Measurements from ENCODE around the gene ACTRT3.

The ACTRT3 gene

DNA sequence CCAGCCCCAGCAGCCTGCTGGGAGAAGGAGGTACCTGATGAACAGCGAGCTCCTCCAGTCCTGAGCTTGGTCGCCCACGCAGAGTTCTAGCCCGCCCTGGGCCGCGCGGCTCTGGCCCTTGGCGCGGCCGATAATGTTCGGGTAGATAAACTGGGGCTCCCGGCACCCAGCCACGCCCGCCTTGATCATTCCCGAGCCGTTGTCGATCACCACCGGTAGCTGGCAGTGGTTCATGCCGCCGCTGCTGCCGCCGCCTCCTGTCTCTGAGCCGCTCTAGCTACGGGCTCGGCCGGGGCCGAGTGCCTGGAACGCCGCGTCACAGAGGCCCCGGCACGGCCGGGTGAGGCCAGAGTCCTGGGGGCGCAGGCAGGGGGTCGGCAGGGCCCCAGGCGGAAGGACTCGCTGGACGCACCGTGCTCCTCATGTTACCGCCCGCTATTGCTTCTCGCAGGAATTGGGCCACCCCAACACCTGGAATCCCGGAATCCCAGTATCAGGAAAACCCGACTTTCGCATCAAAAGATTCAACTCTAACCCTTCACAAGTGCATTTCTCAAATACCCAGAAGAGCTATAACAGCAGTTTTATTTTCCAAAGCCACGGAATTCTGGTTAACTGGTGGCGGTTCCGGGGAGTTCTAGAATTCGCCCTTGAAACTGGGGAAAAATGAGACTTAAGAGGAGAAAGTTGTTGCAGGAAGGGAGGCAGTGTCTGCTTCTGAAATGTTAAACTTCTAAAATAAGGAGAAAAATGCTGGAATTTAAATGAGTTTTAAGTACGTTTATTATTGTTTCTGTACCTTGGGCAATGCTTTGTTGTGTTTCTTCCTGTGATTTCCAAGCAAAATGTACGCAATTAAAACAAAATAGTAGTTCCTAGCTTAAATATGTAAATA lies at the start of gene ACTRT3:
TSS of gene ACTRT3 (minus strand) at position 275 of the 895 bp plus-strand sequence. CDS start at position 234, 41 bp downstream.
- Mint-ChIP-seq H3K36me3 (peaks cover 2% of the 10 kb centered on the region), H3K4me1 (peaks cover 29% of the 10 kb centered on the region), H3K4me3 (peak within 1 kb of the TSS; percentile 92), H3K27me3 (no peaks in the 10 kb centered on the region), H3K9me3 (peaks cover 4% of the 10 kb centered on the region), H3K27ac (peak within 1 kb of the TSS; percentile 85)

- H3K36me3 Mint-ChIP-seq, result peaks cover 2% of the 10 kb centered on the region
- no peak overlapping the region for H3K27ac Mint-ChIP-seq
- peaks cover 11% of the 10 kb centered on the region for H3K4me1 Mint-ChIP-seq
- H3K27me3 Mint-ChIP-seq, result peaks cover 12% of the 10 kb centered on the region
- no peak overlapping the region for H3K4me3 Mint-ChIP-seq
- peaks cover 15% of the 10 kb centered on the region for H3K9me3 Mint-ChIP-seq
Measured at GRCh38 chr3:169818316-169818715, 49.0 kb upstream of the ACTRT3 start.

- Mint-ChIP-seq H3K36me3 (peaks cover 2% of the 10 kb centered on the region), H3K9me3 (peaks cover 15% of the 10 kb centered on the region), H3K27ac (no peak overlapping the region), H3K27me3 (peaks cover 5% of the 10 kb centered on the region), H3K4me3 (no peak overlapping the region), H3K4me1 (peaks cover 25% of the 10 kb centered on the region)
Measured at GRCh38 chr3:169815590-169816150, 46.3 kb upstream of the ACTRT3 start.

- H3K4me3 Mint-ChIP-seq, result peak overlapping the region; percentile 88
- peaks cover 2% of the 10 kb centered on the region for H3K36me3 Mint-ChIP-seq
- peaks cover 15% of the 10 kb centered on the region for H3K9me3 Mint-ChIP-seq
- H3K27me3 Mint-ChIP-seq, result peaks cover 4% of the 10 kb centered on the region
- H3K27ac Mint-ChIP-seq, result peak overlapping the region; percentile 78
- peaks cover 28% of the 10 kb centered on the region for H3K4me1 Mint-ChIP-seq
Measured at GRCh38 chr3:169813757-169814517, 44.6 kb upstream of the ACTRT3 start.

DNA sequence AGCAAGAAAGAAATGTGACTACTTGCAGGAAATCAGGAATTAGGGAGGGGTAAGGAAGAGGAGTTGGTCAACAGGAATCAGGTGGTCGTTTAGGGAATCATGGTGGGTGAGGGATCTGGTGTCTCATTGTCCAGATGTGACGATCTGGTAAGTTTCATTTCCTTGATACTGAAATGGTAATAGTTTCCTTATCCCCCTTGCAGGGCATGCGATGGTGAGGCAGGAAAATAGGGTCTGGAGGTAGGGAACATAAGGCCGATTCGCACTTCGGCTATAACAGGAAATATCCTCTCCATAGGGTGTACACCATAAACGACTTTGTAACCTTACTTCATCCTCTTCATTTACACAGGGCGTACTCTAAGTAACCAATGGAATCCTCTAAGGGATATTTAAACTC lies 43.9 kb upstream of the ACTRT3 start:
- Mint-ChIP-seq H3K27me3 (peaks cover 3% of the 10 kb centered on the region), H3K9me3 (peaks cover 15% of the 10 kb centered on the region), H3K27ac (peak overlapping the region; percentile 78), H3K4me3 (peak overlapping the region; percentile 88), H3K4me1 (peaks cover 28% of the 10 kb centered on the region), H3K36me3 (peaks cover 2% of the 10 kb centered on the region)

DNA sequence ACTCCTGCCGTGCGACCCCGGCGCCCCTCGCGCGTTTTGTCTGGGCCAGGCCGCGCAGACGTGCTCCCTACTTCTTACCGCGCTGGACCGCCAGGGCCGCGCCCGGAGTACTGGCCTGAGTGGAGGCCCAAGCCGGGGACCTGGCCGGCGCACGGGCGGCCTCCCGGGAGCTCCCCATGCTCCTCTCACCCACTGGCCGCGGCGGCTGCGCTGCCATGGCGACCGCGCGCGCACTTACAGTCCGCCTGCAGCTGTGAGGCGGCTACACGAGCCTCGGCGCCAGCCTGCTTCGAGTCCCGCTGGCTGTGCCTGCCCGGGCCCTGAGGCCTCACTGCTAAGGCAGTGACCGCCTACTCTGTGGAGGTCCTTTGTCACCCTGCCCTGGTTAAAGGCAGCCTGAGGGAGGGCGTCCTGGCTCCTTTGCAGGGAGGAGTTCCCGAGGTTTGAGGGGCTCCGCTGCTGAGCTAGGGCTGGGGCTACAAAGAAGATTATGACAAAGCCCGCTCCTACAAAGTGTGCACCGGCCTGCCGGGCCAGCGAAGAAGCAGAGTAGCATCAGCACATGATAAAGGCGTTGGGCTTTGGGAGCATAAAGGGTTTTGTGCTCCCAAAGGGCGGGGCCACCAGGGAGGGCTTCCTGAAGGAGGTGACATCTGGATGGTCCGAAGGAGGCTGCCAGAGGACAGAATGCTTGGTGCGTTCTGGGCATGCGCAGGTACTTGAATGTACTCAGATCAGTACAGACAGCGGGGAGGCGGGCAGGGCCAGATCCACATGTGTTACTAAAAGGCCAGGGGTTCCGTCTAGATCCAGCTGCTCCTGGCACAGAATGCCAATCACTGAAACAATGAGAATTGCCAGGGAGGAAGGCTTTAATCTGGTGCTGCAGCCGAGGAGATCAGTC lies 43.2 kb upstream of the ACTRT3 start, which contains the start of the genes LRRC34 and LRRIQ4:
TSS of gene LRRC34 (minus strand) at position 573 of the 904 bp plus-strand sequence. CDS start at position 217, 356 bp downstream.
TSS of gene LRRIQ4 (plus strand) at position 539 of the 904 bp plus-strand sequence. CDS start 9,052 bp downstream, outside the sequence.
- Mint-ChIP-seq H3K4me3 (peak within 1 kb of the TSS; percentile 88), H3K4me1 (peaks cover 28% of the 10 kb centered on the region), H3K9me3 (peaks cover 15% of the 10 kb centered on the region), H3K27ac (peak within 1 kb of the TSS; percentile 78), H3K27me3 (no peaks in the 10 kb centered on the region), H3K36me3 (peaks cover 2% of the 10 kb centered on the region)

- Mint-ChIP-seq H3K36me3 (peaks cover 2% of the 10 kb centered on the region), H3K27ac (peak overlapping the region; percentile 19), H3K4me1 (peaks cover 28% of the 10 kb centered on the region), H3K9me3 (peaks cover 15% of the 10 kb centered on the region), H3K4me3 (peak overlapping the region; percentile 88), H3K27me3 (no peaks in the 10 kb centered on the region)
Measured at GRCh38 chr3:169811631-169812331, 42.4 kb upstream of the ACTRT3 start.

DNA sequence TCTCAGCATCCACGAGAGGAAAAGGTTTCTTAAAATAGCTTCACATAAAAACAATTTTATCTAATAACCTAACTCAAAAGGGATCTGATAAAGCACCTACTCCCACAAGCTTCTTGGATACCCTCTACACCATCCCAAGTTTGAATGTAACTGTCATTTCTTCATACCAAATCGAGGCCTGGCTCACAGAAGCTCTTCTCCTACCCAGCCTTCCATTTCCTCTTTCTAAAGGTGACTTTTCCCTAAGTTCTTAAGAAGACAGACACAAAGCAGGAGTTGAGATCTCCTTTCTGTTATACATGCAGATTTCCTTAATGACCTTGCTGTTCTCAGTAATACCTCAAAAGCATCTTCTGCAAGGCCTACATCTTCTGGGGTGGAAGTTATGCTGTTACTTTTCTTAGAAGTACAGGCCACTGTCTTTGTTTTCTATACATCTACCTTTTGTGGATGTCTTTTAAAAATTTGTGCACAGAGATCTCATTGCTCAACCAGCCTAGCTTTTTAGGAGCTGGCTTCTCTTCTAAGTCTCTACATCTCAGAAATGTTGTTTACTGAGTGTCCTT lies 40.0 kb upstream of the ACTRT3 start:
- peaks cover 2% of the 10 kb centered on the region for H3K27me3 Mint-ChIP-seq
- H3K36me3 Mint-ChIP-seq, result no peaks in the 10 kb centered on the region
- H3K4me3 Mint-ChIP-seq, result no peak overlapping the region
- H3K9me3 Mint-ChIP-seq, result no peaks in the 10 kb centered on the region
- peak overlapping the region; percentile 6 for H3K27ac Mint-ChIP-seq
- H3K4me1 Mint-ChIP-seq, result peaks cover 27% of the 10 kb centered on the region

- no peak overlapping the region for H3K27ac Mint-ChIP-seq
- H3K4me1 Mint-ChIP-seq, result peaks cover 4% of the 10 kb centered on the region
- no peaks in the 10 kb centered on the region for H3K9me3 Mint-ChIP-seq
- no peaks in the 10 kb centered on the region for H3K36me3 Mint-ChIP-seq
- peaks cover 2% of the 10 kb centered on the region for H3K27me3 Mint-ChIP-seq
- H3K4me3 Mint-ChIP-seq, result no peak overlapping the region
Measured at GRCh38 chr3:169804681-169805080, 35.3 kb upstream of the ACTRT3 start.

DNA sequence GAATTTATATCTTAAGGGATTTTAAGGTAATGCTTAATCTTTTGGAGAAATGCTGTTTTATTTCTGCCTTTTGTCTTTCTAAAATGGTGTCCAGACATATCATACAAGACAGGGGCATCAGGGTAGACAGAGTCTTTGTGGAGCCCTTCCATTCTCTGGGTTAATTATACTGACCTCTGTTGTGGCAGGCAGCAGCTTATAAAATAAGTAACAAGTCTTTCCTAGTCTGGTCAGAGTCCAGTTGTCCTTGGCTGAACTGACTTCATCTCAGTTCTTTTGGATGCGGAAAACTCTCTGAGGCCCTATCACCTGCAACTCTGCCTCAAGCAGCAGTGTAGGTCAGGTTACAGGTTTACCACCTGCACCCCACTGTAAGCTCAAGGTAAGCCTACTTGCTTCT lies 23.0 kb upstream of the ACTRT3 start:
- H3K27ac Mint-ChIP-seq, result no peak overlapping the region
- H3K4me1 Mint-ChIP-seq, result peaks cover 4% of the 10 kb centered on the region
- H3K4me3 Mint-ChIP-seq, result no peak overlapping the region

GRCh38 chr3:169790687-169791429 lies 21.5 kb upstream of the ACTRT3 start:
- Mint-ChIP-seq H3K4me1 (peaks cover 4% of the 10 kb centered on the region), H3K36me3 (peaks cover 10% of the 10 kb centered on the region), H3K4me3 (no peak overlapping the region), H3K27ac (no peak overlapping the region), H3K9me3 (no peaks in the 10 kb centered on the region), H3K27me3 (no peaks in the 10 kb centered on the region)

More for the DNA sequence above, 23.0 kb upstream of the ACTRT3 start:
- Mint-ChIP-seq H3K9me3 (no peaks in the 10 kb centered on the region), H3K27me3 (no peaks in the 10 kb centered on the region), H3K36me3 (peaks cover 6% of the 10 kb centered on the region)

DNA sequence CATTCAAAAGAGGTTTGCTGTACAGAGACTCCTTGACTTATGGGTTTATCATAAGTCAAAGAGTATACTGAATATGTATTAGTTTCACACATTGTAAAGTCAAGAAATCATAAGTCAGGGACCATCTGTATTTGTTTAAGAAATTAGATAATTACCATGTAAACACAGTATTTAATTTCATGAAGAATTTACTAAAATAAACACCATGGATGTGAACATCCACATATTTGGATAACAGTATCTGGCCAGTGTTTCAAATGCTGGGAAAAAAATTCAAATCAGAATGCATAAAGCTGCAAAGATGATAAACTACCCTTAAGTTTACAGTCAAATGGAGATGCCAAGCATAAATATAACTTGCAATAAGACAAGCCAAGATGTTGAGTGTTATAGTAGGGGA lies 20.9 kb upstream of the ACTRT3 start:
- Mint-ChIP-seq H3K27me3 (no peaks in the 10 kb centered on the region), H3K4me3 (no peak overlapping the region), H3K4me1 (peaks cover 4% of the 10 kb centered on the region), H3K27ac (no peak overlapping the region), H3K36me3 (peaks cover 12% of the 10 kb centered on the region), H3K9me3 (no peaks in the 10 kb centered on the region)

DNA sequence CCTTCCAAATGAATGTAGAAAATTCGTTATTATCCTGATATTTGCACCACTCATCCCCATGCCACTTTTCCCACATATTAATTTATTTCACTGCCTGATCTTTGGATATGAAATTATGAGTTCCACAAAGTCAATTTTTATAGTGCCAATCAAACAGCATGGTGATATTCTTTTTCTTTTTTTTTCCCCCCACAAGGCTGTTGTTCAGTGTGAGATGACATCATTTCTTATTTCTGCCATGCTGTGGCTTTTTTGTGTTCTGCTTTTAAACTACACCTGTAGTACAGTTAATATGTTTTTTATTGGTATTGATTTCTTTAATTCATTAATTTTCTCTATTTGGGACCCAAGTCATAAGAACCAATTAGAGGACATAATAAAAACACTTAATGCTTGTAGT lies 18.4 kb upstream of the ACTRT3 start:
- Mint-ChIP-seq H3K9me3 (no peaks in the 10 kb centered on the region), H3K27me3 (no peaks in the 10 kb centered on the region), H3K27ac (no peak overlapping the region), H3K4me3 (no peak overlapping the region), H3K36me3 (peaks cover 12% of the 10 kb centered on the region), H3K4me1 (peaks cover 4% of the 10 kb centered on the region)
